HepG2 (cell line): Measurements from ENCODE around the gene KLHL11. TPM values are rescaled to one million over a fixed set of nuclear protein-coding genes. Genes with fewer than 3 reads are reported as not detected.

ENCODE experiments used
- HDAC2 ChIP-seq: sonication (generic); formaldehyde crosslinking; IDR thresholded peaks from 2 replicates; pipeline ENCODE4 v1.4.0; 2020; ENCODE audit warnings: missing genetic modification reagents
- HES4 ChIP-seq: sonication (generic); formaldehyde crosslinking; IDR thresholded peaks from 2 replicates; pipeline ENCODE4 v1.9.0; 2021; ENCODE audit warnings: mild to moderate bottlenecking, missing genetic modification reagents, borderline replicate concordance
- MTERF4 ChIP-seq: sonication (generic); formaldehyde crosslinking; IDR thresholded peaks from 2 replicates; pipeline ENCODE4 v1.8.0; 2023; ENCODE audit warnings: mild to moderate bottlenecking, missing genetic modification reagents
- NR3C1 ChIP-seq: sonication (generic); formaldehyde crosslinking; IDR thresholded peaks from 2 replicates; pipeline ENCODE4 v1.4.0; 2020; ENCODE audit warnings: missing genetic modification reagents
- PLSCR1 ChIP-seq: sonication (generic); formaldehyde crosslinking; IDR thresholded peaks from 2 replicates; pipeline ENCODE4 v1.5.0; 2020; ENCODE audit warnings: missing genetic modification reagents, mild to moderate bottlenecking, borderline replicate concordance
- ZMYM4 ChIP-seq: sonication (generic); formaldehyde crosslinking; IDR thresholded peaks from 2 replicates; pipeline ENCODE4 v1.8.1; 2023; ENCODE audit warnings: mild to moderate bottlenecking, missing genetic modification reagents
- ZNF501 ChIP-seq: sonication (generic); formaldehyde crosslinking; IDR thresholded peaks from 2 replicates; pipeline ENCODE4 v1.5.1; 2020; ENCODE audit warnings: mild to moderate bottlenecking, moderate library complexity, missing genetic modification reagents
- ZNF510 ChIP-seq: sonication (generic); formaldehyde crosslinking; IDR thresholded peaks from 2 replicates; pipeline ENCODE4 v1.4.0; 2020; ENCODE audit warnings: low read depth, mild to moderate bottlenecking, missing genetic modification reagents
- ZNF598 ChIP-seq: sonication (generic); formaldehyde crosslinking; IDR thresholded peaks from 2 replicates; pipeline ENCODE4 v1.5.1; 2020; ENCODE audit warnings: mild to moderate bottlenecking, missing genetic modification reagents, borderline replicate concordance
- ZNF609 ChIP-seq: sonication (generic); formaldehyde crosslinking; IDR thresholded peaks from 2 replicates; pipeline ENCODE4 v1.4.0; 2020; ENCODE audit warnings: mild to moderate bottlenecking, missing genetic modification reagents, borderline replicate concordance
- ZNF646 ChIP-seq: sonication (generic); formaldehyde crosslinking; IDR thresholded peaks from 2 replicates; pipeline ENCODE4 v1.9.0; 2021; ENCODE audit warnings: mild to moderate bottlenecking, missing genetic modification reagents
- ZNF660 ChIP-seq: sonication (generic); formaldehyde crosslinking; IDR thresholded peaks from 2 replicates; pipeline ENCODE4 v1.5.1; 2020; ENCODE audit warnings: mild to moderate bottlenecking, low read depth, missing genetic modification reagents, borderline replicate concordance
- ZSCAN5A ChIP-seq: sonication (generic); formaldehyde crosslinking; IDR thresholded peaks from 2 replicates; pipeline ENCODE4 v1.8.0; 2022; ENCODE audit warnings: mild to moderate bottlenecking, missing genetic modification reagents, borderline replicate concordance
- polyA plus RNA-seq, 8 experiments: library from polyadenylated mRNA; depleted of rRNA in 3 of 8; stranded (reverse) in 7 of 8; unstranded in 1 of 8; fragments of >200 nt; fragmentation: Illumina TruSeq in 4 of 8; extraction: Trizol in 4 of 8; gene quantifications; 2 replicates each; pipeline versions ENCODE4 v1.2.1 to v1.2.3, GENCODE V29; 2011 to 2016; ENCODE audit warnings: low read depth in 4 of 8, missing spikeins in 1 of 8, mixed read lengths in 1 of 8; ENCODE audit not compliant: insufficient read depth in 1 of 8
- total RNA-seq, 5 experiments: library from RNA; depleted of rRNA; stranded (reverse); fragments of >200 nt; fragmentation: Illumina TruSeq; extraction: Trizol; gene quantifications; 2 replicates each; pipeline ENCODE4 v1.2.3, GENCODE V29; 2016; ENCODE audit warnings: low read depth in 1 of 5

The KLHL11 gene
- total and polyA plus RNA-seq, 2 of the 13 experiments (the other 11 are each of a cell fraction or from before 2014, with no cell fraction given): 7.7 to 27.5 TPM

GRCh38 chr17:41835214-41835799 lies 29.9 kb downstream of the KLHL11 start (continued):
- TF ChIP-seq ZNF609 (0 out of 2 replicates have a peak, but pooled peaks have one; percentile 6), ZNF598 (CRISPR knock-in tag) (peak; percentile 23; the same call in 1 of the 2 replicates), NR3C1 (CRISPR knock-in tag) (no peak), ZNF501 (CRISPR knock-in tag) (0 out of 2 replicates have a peak, but pooled peaks have one; percentile 23), MTERF4 (peak; percentile 23; the same call in 1 of the 2 replicates), ZNF646 (CRISPR knock-in tag) (0 out of 2 replicates have a peak, but pooled peaks have one; percentile 13), ZSCAN5A (CRISPR knock-in tag) (no peak), ZNF660 (CRISPR knock-in tag) (no peak), HDAC2 (CRISPR knock-in tag) (0 out of 2 replicates have a peak, but pooled peaks have one; percentile 6), HES4 (0 out of 2 replicates have a peak, but pooled peaks have one; percentile 4), ZNF510 (CRISPR knock-in tag) (0 out of 2 replicates have a peak, but pooled peaks have one; percentile 11), PLSCR1 (CRISPR knock-in tag) (0 out of 2 replicates have a peak, but pooled peaks have one; percentile 2), ZMYM4 (CRISPR knock-in tag) (no peak)
